Liver (tissue), 9 donors: ENCODE results near the gene CAMKMT. TPM values are rescaled to one million over a fixed set of nuclear protein-coding genes. Genes with fewer than 3 reads are reported as not detected.

ENCODE experiments used
- DNase-seq: peaks from one replicate; pipeline ENCODE4 v3.0.0-alpha.2; 2017; ENCODE audit warnings: low spot score
- H3K27ac ChIP-seq, 2 donors: one replicate each; pipeline ENCODE4 v1.7.0; 2013; ENCODE audit warnings: inconsistent platforms in 2 of 2, low read length in 2 of 2, control low read depth in 1 of 2, low read depth in 1 of 2, mild to moderate bottlenecking in 1 of 2
- H3K27me3 ChIP-seq, 4 donors: one replicate each; pipeline versions ENCODE4 v1.6.1 to v1.7.0; 2013; ENCODE audit warnings: low read length in 3 of 4, inconsistent platforms in 1 of 4, mild to moderate bottlenecking in 1 of 4, moderate library complexity in 1 of 4; ENCODE audit not compliant: control insufficient read depth in 4 of 4, insufficient read depth in 4 of 4
- H3K36me3 ChIP-seq, 4 donors: one replicate each; pipeline versions ENCODE4 v1.6.1 to v1.7.0; 2013; ENCODE audit warnings: low read length in 3 of 4, mild to moderate bottlenecking in 3 of 4, low read depth in 1 of 4, moderate library complexity in 1 of 4; ENCODE audit not compliant: control insufficient read depth in 4 of 4, insufficient read depth in 3 of 4
- H3K4me1 ChIP-seq, 4 donors: one replicate each; pipeline versions ENCODE4 v1.6.1 to v1.7.0; 2013; ENCODE audit warnings: low read length in 3 of 4, mild to moderate bottlenecking in 3 of 4, moderate library complexity in 1 of 4; ENCODE audit not compliant: control insufficient read depth in 4 of 4, insufficient read depth in 4 of 4
- H3K4me3 ChIP-seq, 3 donors: one replicate each; pipeline versions ENCODE4 v1.6.1 to v1.7.0; 2013; ENCODE audit warnings: low read length in 3 of 3, control low read depth in 1 of 3, low read depth in 1 of 3, mild to moderate bottlenecking in 1 of 3
- H3K9ac ChIP-seq, 2 donors: one replicate each; pipeline ENCODE4 v1.7.0; 2013; ENCODE audit warnings: low read length in 2 of 2, mild to moderate bottlenecking in 2 of 2, moderate library complexity in 2 of 2, control low read depth in 1 of 2, low read depth in 1 of 2
- H3K9me3 ChIP-seq, 4 donors: one replicate each; pipeline versions ENCODE4 v1.6.1 to v1.7.0; 2013; ENCODE audit warnings: low read length in 3 of 4; ENCODE audit not compliant: control insufficient read depth in 4 of 4
- ATF3 ChIP-seq: IDR thresholded peaks from 2 replicates; pipeline ENCODE4 v1.6.1; 2016; ENCODE audit warnings: antibody characterized with exemption
- CTCF ChIP-seq: fragments of 150-350 bp; IDR thresholded peaks from 2 replicates; pipeline ENCODE4 v1.5.1; 2017; ENCODE audit warnings: improper control_type of control experiment, low read depth, low read length; ENCODE audit not compliant: missing input control
- EGR1 ChIP-seq, 2 donors: IDR thresholded peaks; 2 replicates each; pipeline ENCODE4 v1.6.1; 2016 to 2018; ENCODE audit warnings: antibody characterized with exemption in 2 of 2, low read depth in 2 of 2
- FOXA1 ChIP-seq: IDR thresholded peaks from 2 replicates; pipeline ENCODE4 v1.6.1; 2016; ENCODE audit warnings: antibody characterized with exemption
- FOXA2 ChIP-seq: IDR thresholded peaks from 2 replicates; pipeline ENCODE4 v1.6.1; 2016; ENCODE audit warnings: antibody characterized with exemption
- GABPA ChIP-seq, 2 donors: IDR thresholded peaks in 1 of 2; conservative IDR thresholded peaks in 1 of 2; 2 replicates each; pipeline ENCODE4 v1.6.1; 2016; ENCODE audit warnings: antibody characterized with exemption in 2 of 2, mild to moderate bottlenecking in 1 of 2, moderate library complexity in 1 of 2
- HNF4A ChIP-seq, 2 donors: conservative IDR thresholded peaks; 2 replicates each; pipeline ENCODE4 v1.6.1; 2016; ENCODE audit warnings: antibody characterized with exemption in 2 of 2, mild to moderate bottlenecking in 2 of 2
- HNF4G ChIP-seq: IDR thresholded peaks from 2 replicates; pipeline ENCODE4 v1.6.1; 2016; ENCODE audit warnings: antibody characterized with exemption
- JUND ChIP-seq, 2 donors: IDR thresholded peaks; 2 replicates each; pipeline ENCODE4 v1.6.1; 2016; ENCODE audit warnings: antibody characterized with exemption in 2 of 2
- MAX ChIP-seq: IDR thresholded peaks from 2 replicates; pipeline ENCODE4 v1.6.1; 2016; ENCODE audit warnings: antibody characterized with exemption
- NR2F2 ChIP-seq: IDR thresholded peaks from 2 replicates; pipeline ENCODE4 v1.6.1; 2016; ENCODE audit warnings: antibody characterized with exemption
- RAD21 ChIP-seq, 2 donors: IDR thresholded peaks; 2 replicates each; pipeline ENCODE4 v1.6.1; 2016; ENCODE audit warnings: antibody characterized with exemption in 2 of 2, mild to moderate bottlenecking in 2 of 2
- RXRA ChIP-seq, 2 donors: IDR thresholded peaks; 2 replicates each; pipeline ENCODE4 v1.6.1; 2017 to 2018; ENCODE audit warnings: antibody characterized with exemption in 2 of 2, mild to moderate bottlenecking in 1 of 2
- SP1 ChIP-seq: IDR thresholded peaks from 2 replicates; pipeline ENCODE4 v1.6.1; 2018; ENCODE audit warnings: antibody characterized with exemption, mild to moderate bottlenecking
- TAF1 ChIP-seq: conservative IDR thresholded peaks from 2 replicates; pipeline ENCODE4 v1.6.1; 2016; ENCODE audit warnings: antibody characterized with exemption, mild to moderate bottlenecking
- YY1 ChIP-seq: IDR thresholded peaks from 2 replicates; pipeline ENCODE4 v1.6.1; 2016; ENCODE audit warnings: antibody characterized with exemption, mild to moderate bottlenecking
- WGBS: extraction: QIAGEN DNeasy Blood & Tissue Kit; methylation state at CpG from one replicate; pipeline ENCODE4 v1.1.7; 2013; 5-methylcytosine and 5-hydroxymethylcytosine counted together
- polyA plus RNA-seq, 2 donors: library from polyadenylated mRNA; stranded (reverse) in 1 of 2; unstranded in 1 of 2; fragments of 200-250 nt in 1 of 2; fragments of >200 nt in 1 of 2; fragmentation: Nextera tagmentation in 1 of 2; extraction: Ambion mirVana in 1 of 2; gene quantifications; one replicate each; pipeline versions ENCODE4 v1.2.1 to v1.2.3, GENCODE V29; 2013 to 2015
- total RNA-seq, 2 donors: library from RNA; depleted of rRNA; stranded (reverse); fragments of >200 nt; gene quantifications; one replicate each; pipeline ENCODE4 v1.2.3, GENCODE V29; 2014
- TF ChIP-seq, protein P1 (sequence below): IDR thresholded peaks from 2 replicates; pipeline ENCODE4 v1.6.1; 2016; ENCODE audit warnings: antibody characterized with exemption
- TF ChIP-seq, protein P2 (sequence below): IDR thresholded peaks from 2 replicates; pipeline ENCODE4 v1.6.1; 2016; ENCODE audit warnings: antibody characterized with exemption, mild to moderate bottlenecking
- donor health status: healthy.
- donor health status: healthy.
- donor health status: healthy.
- donor health status: healthy.
- donor health status: healthy.

The CAMKMT gene
- total and polyA plus RNA-seq, 4 donors = 1.5 to 12.7 (median 7.1) TPM

DNA sequence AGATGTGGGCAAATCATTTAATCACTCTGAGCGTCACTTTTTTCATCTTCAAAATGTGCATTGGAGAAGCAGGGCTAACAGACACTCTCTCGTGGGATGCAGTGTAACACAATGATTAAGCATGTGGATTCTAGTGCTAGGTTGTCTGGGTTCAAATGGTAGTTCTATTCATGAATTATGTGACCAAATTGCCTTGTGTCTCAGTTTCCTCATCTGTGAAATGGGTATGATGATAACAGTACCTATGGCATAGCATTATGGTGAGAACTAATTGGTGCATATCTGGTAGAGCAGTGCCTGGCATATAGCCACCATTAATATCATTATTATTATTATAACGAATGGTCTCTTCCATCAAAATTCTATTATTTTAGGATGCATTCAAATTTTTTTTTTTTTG is 437.4 kb downstream of the CAMKMT start:
- Histone ChIP-seq H3K4me3 (no peak overlapping the region), H3K36me3 (no peaks in the 10 kb centered on the region), H3K9me3 (no peaks in the 10 kb centered on the region), H3K4me1 (peaks cover 0 to 13% (median 4%) of the 10 kb centered on the region in 4 donors), H3K27ac (no peak overlapping the region), H3K27me3 (peaks cover 3 to 17% (median 10%) of the 10 kb centered on the region in 4 donors), H3K9ac (no peak overlapping the region)
- no peak for TF ChIP-seq FOXA1
- TF ChIP-seq CTCF = no peak
- no peak for TF ChIP-seq RAD21 (IDR thresholded peaks at IDR 0.05)
- TF ChIP-seq JUND (IDR thresholded peaks at IDR 0.05) = no peak
- TF ChIP-seq, protein P1, sequence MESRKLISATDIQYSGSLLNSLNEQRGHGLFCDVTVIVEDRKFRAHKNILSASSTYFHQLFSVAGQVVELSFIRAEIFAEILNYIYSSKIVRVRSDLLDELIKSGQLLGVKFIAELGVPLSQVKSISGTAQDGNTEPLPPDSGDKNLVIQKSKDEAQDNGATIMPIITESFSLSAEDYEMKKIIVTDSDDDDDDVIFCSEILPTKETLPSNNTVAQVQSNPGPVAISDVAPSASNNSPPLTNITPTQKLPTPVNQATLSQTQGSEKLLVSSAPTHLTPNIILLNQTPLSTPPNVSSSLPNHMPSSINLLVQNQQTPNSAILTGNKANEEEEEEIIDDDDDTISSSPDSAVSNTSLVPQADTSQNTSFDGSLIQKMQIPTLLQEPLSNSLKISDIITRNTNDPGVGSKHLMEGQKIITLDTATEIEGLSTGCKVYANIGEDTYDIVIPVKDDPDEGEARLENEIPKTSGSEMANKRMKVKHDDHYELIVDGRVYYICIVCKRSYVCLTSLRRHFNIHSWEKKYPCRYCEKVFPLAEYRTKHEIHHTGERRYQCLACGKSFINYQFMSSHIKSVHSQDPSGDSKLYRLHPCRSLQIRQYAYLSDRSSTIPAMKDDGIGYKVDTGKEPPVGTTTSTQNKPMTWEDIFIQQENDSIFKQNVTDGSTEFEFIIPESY = no peak
- no peak for TF ChIP-seq GABPA (IDR thresholded peaks at IDR 0.05 in 1 of 2, conservative IDR thresholded peaks at IDR 0.05 in 1 of 2)
- TF ChIP-seq YY1 = no peak
- TF ChIP-seq, protein P2, sequence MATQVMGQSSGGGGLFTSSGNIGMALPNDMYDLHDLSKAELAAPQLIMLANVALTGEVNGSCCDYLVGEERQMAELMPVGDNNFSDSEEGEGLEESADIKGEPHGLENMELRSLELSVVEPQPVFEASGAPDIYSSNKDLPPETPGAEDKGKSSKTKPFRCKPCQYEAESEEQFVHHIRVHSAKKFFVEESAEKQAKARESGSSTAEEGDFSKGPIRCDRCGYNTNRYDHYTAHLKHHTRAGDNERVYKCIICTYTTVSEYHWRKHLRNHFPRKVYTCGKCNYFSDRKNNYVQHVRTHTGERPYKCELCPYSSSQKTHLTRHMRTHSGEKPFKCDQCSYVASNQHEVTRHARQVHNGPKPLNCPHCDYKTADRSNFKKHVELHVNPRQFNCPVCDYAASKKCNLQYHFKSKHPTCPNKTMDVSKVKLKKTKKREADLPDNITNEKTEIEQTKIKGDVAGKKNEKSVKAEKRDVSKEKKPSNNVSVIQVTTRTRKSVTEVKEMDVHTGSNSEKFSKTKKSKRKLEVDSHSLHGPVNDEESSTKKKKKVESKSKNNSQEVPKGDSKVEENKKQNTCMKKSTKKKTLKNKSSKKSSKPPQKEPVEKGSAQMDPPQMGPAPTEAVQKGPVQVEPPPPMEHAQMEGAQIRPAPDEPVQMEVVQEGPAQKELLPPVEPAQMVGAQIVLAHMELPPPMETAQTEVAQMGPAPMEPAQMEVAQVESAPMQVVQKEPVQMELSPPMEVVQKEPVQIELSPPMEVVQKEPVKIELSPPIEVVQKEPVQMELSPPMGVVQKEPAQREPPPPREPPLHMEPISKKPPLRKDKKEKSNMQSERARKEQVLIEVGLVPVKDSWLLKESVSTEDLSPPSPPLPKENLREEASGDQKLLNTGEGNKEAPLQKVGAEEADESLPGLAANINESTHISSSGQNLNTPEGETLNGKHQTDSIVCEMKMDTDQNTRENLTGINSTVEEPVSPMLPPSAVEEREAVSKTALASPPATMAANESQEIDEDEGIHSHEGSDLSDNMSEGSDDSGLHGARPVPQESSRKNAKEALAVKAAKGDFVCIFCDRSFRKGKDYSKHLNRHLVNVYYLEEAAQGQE = no peak
- TF ChIP-seq HNF4A (conservative IDR thresholded peaks at IDR 0.05) = no peak
- TF ChIP-seq SP1 = no peak
- no peak for TF ChIP-seq NR2F2
- no peak for TF ChIP-seq MAX
- TF ChIP-seq TAF1 = no peak
- no peak for TF ChIP-seq EGR1 (IDR thresholded peaks at IDR 0.05; ENCODE audit: low read depth in 2 of 2)
- no peak for TF ChIP-seq FOXA2
- 88% methylated on average over 3 of the region's 3 CpGs for WGBS
- no peak for DNase-seq

- no peaks in the 10 kb centered on the region for H3K9me3 ChIP-seq
- no peak for DNase-seq
- no peaks in the 10 kb centered on the region for H3K36me3 ChIP-seq
- no peak overlapping the region for H3K9ac ChIP-seq
- H3K4me3 ChIP-seq = no peak overlapping the region
- no peak overlapping the region for H3K27ac ChIP-seq
- H3K4me1 ChIP-seq = peaks cover 0 to 13% (median 4%) of the 10 kb centered on the region in 4 donors
- WGBS = 82% methylated on average over 2 of the region's 2 CpGs
- peaks cover 3 to 17% (median 10%) of the 10 kb centered on the region in 4 donors for H3K27me3 ChIP-seq
- no peak for TF ChIP-seq RXRA (IDR thresholded peaks at IDR 0.05)
- TF ChIP-seq NR2F2 = no peak
- TF ChIP-seq HNF4G = no peak
- TF ChIP-seq MAX = no peak
- no peak for TF ChIP-seq SP1
- no peak for TF ChIP-seq FOXA1
- TF ChIP-seq HNF4A (conservative IDR thresholded peaks at IDR 0.05) = no peak
- no peak for TF ChIP-seq JUND (IDR thresholded peaks at IDR 0.05)
- no peak for TF ChIP-seq GABPA (IDR thresholded peaks at IDR 0.05 in 1 of 2, conservative IDR thresholded peaks at IDR 0.05 in 1 of 2)
- no peak for TF ChIP-seq CTCF
- TF ChIP-seq TAF1 = no peak
- no peak for TF ChIP-seq ATF3
- no peak for TF ChIP-seq YY1
- TF ChIP-seq, protein P2 = no peak
Observed at GRCh38 chr2:44799754-44800153, 438.0 kb downstream of the CAMKMT start.
